ENCODE results near the gene GPA33.

GPA33 gene

DNA sequence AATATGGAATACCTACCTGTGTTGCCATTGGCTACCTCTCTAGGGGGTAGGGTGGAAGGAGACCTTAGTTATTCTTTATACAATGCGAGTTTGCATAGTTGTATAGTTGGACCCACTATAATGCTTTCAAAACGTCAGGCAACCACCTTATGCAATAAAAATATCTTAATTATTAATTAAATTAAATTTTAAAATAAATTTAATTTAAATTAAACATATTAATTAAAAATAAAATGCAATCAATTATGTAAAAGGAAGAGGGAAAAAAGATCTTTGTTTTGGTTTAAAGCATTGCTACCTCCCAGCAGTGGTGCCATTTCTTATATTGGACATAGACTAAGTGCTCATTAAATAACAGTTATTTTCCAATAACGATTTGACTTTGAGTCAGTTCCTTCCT, 22.3 kb downstream of the GPA33 start:
- Histone ChIP-seq H3K4me2 (ENCODE audit: low read length) (no peak overlapping the region), H3K9me2 (replicated peaks; ENCODE audit: control insufficient read depth, low read length) (no peaks in the 10 kb centered on the region), H3K27me3 (ENCODE audit: control insufficient read depth, low read length) (peaks cover 19% of the 10 kb centered on the region), H3K4me1 (ENCODE audit: control insufficient read depth, low read length) (peaks cover 4% of the 10 kb centered on the region), H4K20me1 (ENCODE audit: control insufficient read depth, insufficient read depth, low read depth, low read length) (no peaks in the 10 kb centered on the region), H3K4me3 (ENCODE audit: low read length) (no peak overlapping the region), H3K9me3 (ENCODE audit: control insufficient read depth, insufficient read depth, low read length) (no peaks in the 10 kb centered on the region), H3F3A (ENCODE audit: control insufficient read depth, insufficient read depth) (no peaks in the 10 kb centered on the region), H3K27ac (ENCODE audit: low read depth, low read length) (no peak overlapping the region), H3K79me2 (ENCODE audit: control insufficient read depth, low read length) (no peaks in the 10 kb centered on the region), H3K36me3 (ENCODE audit: control insufficient read depth, low read length) (no peaks in the 10 kb centered on the region)
- TF ChIP-seq CTCF (IDR thresholded peaks at IDR 0.05; ENCODE audit: low read depth, low read length, poor library complexity, severe bottlenecking) (no peak), EZH2phosphoT487 (IDR thresholded peaks at IDR 0.05; ENCODE audit: borderline replicate concordance, low read length) (no peak)

DNA sequence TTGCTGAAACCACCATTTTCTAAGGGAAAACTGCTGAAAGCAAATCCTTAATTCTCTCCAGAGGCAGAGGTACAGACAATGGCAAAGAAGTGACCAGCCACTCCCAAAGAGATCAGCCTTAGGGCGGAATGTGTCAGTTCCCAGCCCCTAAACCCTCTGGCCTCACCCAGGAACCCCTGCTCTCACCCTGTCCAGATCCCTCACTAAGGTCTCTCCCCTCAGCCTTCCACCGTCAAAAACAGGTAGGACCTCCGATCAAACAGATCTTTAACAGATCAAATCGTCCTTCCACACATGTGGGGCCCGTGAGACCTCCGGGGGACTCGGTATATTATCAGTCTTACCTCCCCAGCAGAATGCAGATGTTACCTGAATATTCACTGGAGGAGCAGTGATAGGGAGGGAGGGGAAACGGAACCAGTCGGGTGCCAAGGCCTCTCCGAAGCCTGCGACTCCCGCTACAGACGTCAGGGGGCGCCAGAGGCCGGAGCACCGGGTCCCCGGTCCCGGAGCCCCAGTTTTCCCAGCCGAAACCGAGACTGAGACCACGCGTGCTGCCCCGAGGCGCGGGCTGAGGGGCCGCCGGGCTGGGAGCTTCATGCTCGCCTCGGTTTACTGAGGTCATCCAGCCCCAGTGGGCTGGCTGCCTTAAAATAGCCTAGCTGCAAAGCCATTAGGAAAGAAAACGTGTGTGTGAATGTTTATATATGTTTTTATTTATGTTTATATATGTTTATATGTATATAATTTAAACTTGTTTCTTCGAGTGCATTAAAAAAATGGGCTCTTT, 23.6 kb downstream of the GPA33 start:
- Histone ChIP-seq H3K79me2 (ENCODE audit: control insufficient read depth, low read length) (no peaks in the 10 kb centered on the region), H4K20me1 (ENCODE audit: control insufficient read depth, insufficient read depth, low read depth, low read length) (no peaks in the 10 kb centered on the region), H3K4me3 (ENCODE audit: low read length) (0 out of 2 replicates have a peak overlapping the region, but pooled peaks have one; percentile 37), H3K9me2 (replicated peaks; ENCODE audit: control insufficient read depth, low read length) (no peaks in the 10 kb centered on the region), H3F3A (ENCODE audit: control insufficient read depth, insufficient read depth) (no peaks in the 10 kb centered on the region), H3K4me1 (ENCODE audit: control insufficient read depth, low read length) (peaks cover 4% of the 10 kb centered on the region), H3K27ac (ENCODE audit: low read depth, low read length) (no peak overlapping the region), H3K9me3 (ENCODE audit: control insufficient read depth, insufficient read depth, low read length) (no peaks in the 10 kb centered on the region), H3K36me3 (ENCODE audit: control insufficient read depth, low read length) (no peaks in the 10 kb centered on the region), H3K4me2 (ENCODE audit: low read length) (peak overlapping the region; percentile 61), H3K27me3 (ENCODE audit: control insufficient read depth, low read length) (peaks cover 19% of the 10 kb centered on the region)
- no peak for TF ChIP-seq EZH2phosphoT487 (IDR thresholded peaks at IDR 0.05; ENCODE audit: borderline replicate concordance, low read length)
- TF ChIP-seq CTCF (IDR thresholded peaks at IDR 0.05; ENCODE audit: low read depth, low read length, poor library complexity, severe bottlenecking) = peak; percentile 92

DNA sequence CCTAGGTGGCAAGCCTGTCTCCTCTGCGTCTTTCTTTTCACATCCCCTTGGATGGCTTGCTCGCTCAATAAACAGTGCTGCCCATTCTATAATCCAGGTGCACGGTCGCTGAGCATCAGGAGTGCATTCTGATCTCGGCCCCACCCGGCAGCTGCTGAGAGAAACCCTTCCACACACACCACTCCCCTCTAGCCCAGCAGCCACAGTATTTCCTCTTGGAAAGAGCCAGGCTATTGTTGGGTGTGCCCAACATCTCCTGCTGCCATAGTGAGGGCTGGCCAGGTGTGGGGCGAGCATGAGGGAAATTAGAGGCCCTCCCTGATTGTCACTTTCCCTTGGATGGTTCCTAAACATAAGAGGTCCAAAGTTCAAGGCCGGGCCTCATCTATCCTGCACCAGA, 24.7 kb downstream of the GPA33 start:
- Histone ChIP-seq H3F3A (ENCODE audit: control insufficient read depth, insufficient read depth) (no peaks in the 10 kb centered on the region), H4K20me1 (ENCODE audit: control insufficient read depth, insufficient read depth, low read depth, low read length) (no peaks in the 10 kb centered on the region), H3K27me3 (ENCODE audit: control insufficient read depth, low read length) (peaks cover 14% of the 10 kb centered on the region), H3K4me3 (ENCODE audit: low read length) (no peak overlapping the region), H3K27ac (ENCODE audit: low read depth, low read length) (no peak overlapping the region), H3K9me3 (ENCODE audit: control insufficient read depth, insufficient read depth, low read length) (no peaks in the 10 kb centered on the region), H3K79me2 (ENCODE audit: control insufficient read depth, low read length) (no peaks in the 10 kb centered on the region), H3K4me1 (ENCODE audit: control insufficient read depth, low read length) (peaks cover 4% of the 10 kb centered on the region), H3K9me2 (replicated peaks; ENCODE audit: control insufficient read depth, low read length) (no peaks in the 10 kb centered on the region), H3K4me2 (ENCODE audit: low read length) (no peak overlapping the region), H3K36me3 (ENCODE audit: control insufficient read depth, low read length) (no peaks in the 10 kb centered on the region)
- TF ChIP-seq CTCF (IDR thresholded peaks at IDR 0.05; ENCODE audit: low read depth, low read length, poor library complexity, severe bottlenecking) (no peak), EZH2phosphoT487 (IDR thresholded peaks at IDR 0.05; ENCODE audit: borderline replicate concordance, low read length) (no peak)
